Measurements from ENCODE around the gene GNG7.
"Not testable (repeated sequence)": the region's sequence is repeated elsewhere in the genome, so short reads cannot be mapped to it uniquely, and the experiment has no call there.

The GNG7 gene

GRCh38 chr19:2713170-2713569 is 10.7 kb upstream of the GNG7 start:
- DNase-seq (ENCODE audit: low read depth, low spot score), result not testable (repeated sequence)

GRCh38 chr19:2711875-2712205 is 9.3 kb upstream of the GNG7 start:
- DNase-seq (ENCODE audit: low read depth, low spot score), result no peak

GRCh38 chr19:2711172-2711874 is 8.8 kb upstream of the GNG7 start:
- no peak for DNase-seq (ENCODE audit: low read depth, low spot score)

GRCh38 chr19:2706251-2706650 is 3.8 kb upstream of the GNG7 start:
- no peak for DNase-seq (ENCODE audit: low read depth, low spot score)

- no peak for DNase-seq (ENCODE audit: low read depth, low spot score)
Observed at GRCh38 chr19:2703691-2704216, 1.3 kb upstream of the GNG7 start.

GRCh38 chr19:2703077-2703437 is 563 bp upstream of the GNG7 start:
- no peak for DNase-seq (ENCODE audit: low read depth, low spot score)

- DNase-seq (ENCODE audit: low read depth, low spot score), result no peak
Observed at GRCh38 chr19:2701361-2702169, 929 bp downstream of the GNG7 start.

GRCh38 chr19:2700660-2701360 is 1.7 kb downstream of the GNG7 start:
- DNase-seq (ENCODE audit: low read depth, low spot score), result no peak

GRCh38 chr19:2699413-2700140 is 2.9 kb downstream of the GNG7 start:
- DNase-seq (ENCODE audit: low read depth, low spot score), result no peak

GRCh38 chr19:2694196-2694595 is 8.3 kb downstream of the GNG7 start:
- DNase-seq (ENCODE audit: low read depth, low spot score), result no peak

- no peak for DNase-seq (ENCODE audit: low read depth, low spot score)
Observed at GRCh38 chr19:2693492-2694160, 8.9 kb downstream of the GNG7 start.

GRCh38 chr19:2691951-2692350 is 10.5 kb downstream of the GNG7 start:
- DNase-seq (ENCODE audit: low read depth, low spot score), result no peak

GRCh38 chr19:2690856-2691255 is 11.6 kb downstream of the GNG7 start:
- DNase-seq (ENCODE audit: low read depth, low spot score), result no peak

GRCh38 chr19:2686360-2686759 is 16.1 kb downstream of the GNG7 start:
- DNase-seq (ENCODE audit: low read depth, low spot score), result no peak

GRCh38 chr19:2685204-2685704 is 17.2 kb downstream of the GNG7 start:
- no peak for DNase-seq (ENCODE audit: low read depth, low spot score)

- DNase-seq (ENCODE audit: low read depth, low spot score), result no peak
Observed at GRCh38 chr19:2683430-2684003, 19.0 kb downstream of the GNG7 start.

GRCh38 chr19:2680808-2681207 is 21.7 kb downstream of the GNG7 start:
- no peak for DNase-seq (ENCODE audit: low read depth, low spot score)

GRCh38 chr19:2679439-2679838 is 23.1 kb downstream of the GNG7 start:
- DNase-seq (ENCODE audit: low read depth, low spot score), result no peak

GRCh38 chr19:2678948-2679347 is 23.5 kb downstream of the GNG7 start:
- DNase-seq (ENCODE audit: low read depth, low spot score), result not testable (repeated sequence)

- DNase-seq (ENCODE audit: low read depth, low spot score), result no peak
Observed at GRCh38 chr19:2678044-2678671, 24.3 kb downstream of the GNG7 start.

All from brain pericyte (primary cell).